Parathyroid adenoma (tissue), 2 donors: ENCODE measurements around the gene PCSK5.

Experiments
- H2AFZ ChIP-seq: fragments of 300-600 bp; sonication (generic); one replicate; pipeline ENCODE4 v1.7.0; 2017; ENCODE audit warnings: antibody characterized with exemption, mild to moderate bottlenecking
- H3K27ac ChIP-seq: fragments of 300-600 bp; sonication (generic); one replicate; pipeline ENCODE4 v1.7.0; 2017
- H3K27me3 ChIP-seq: fragments of 300-600 bp; sonication (generic); one replicate; pipeline ENCODE4 v1.7.0; 2017; ENCODE audit warnings: low read length; ENCODE audit not compliant: control insufficient read depth, insufficient read depth
- H3K36me3 ChIP-seq: fragments of 300-600 bp; sonication (generic); one replicate; pipeline ENCODE4 v1.7.0; 2017; ENCODE audit warnings: low read length; ENCODE audit not compliant: control insufficient read depth, insufficient read depth
- H3K4me1 ChIP-seq: fragments of 300-600 bp; sonication (generic); one replicate; pipeline ENCODE4 v1.7.0; 2017; ENCODE audit warnings: control low read depth
- H3K4me2 ChIP-seq: fragments of 300-600 bp; sonication (generic); one replicate; pipeline ENCODE4 v1.7.0; 2017; ENCODE audit warnings: low read length
- H3K4me3 ChIP-seq: fragments of 300-600 bp; sonication (generic); one replicate; pipeline ENCODE4 v1.7.0; 2017; ENCODE audit warnings: low read depth, low read length
- H3K79me2 ChIP-seq: fragments of 300-600 bp; sonication (generic); one replicate; pipeline ENCODE4 v1.7.0; 2017; ENCODE audit warnings: control low read depth
- H3K9ac ChIP-seq: fragments of 300-600 bp; sonication (generic); one replicate; pipeline ENCODE4 v1.7.0; 2017; ENCODE audit warnings: mild to moderate bottlenecking
- H3K9me3 ChIP-seq: fragments of 300-600 bp; sonication (generic); one replicate; pipeline ENCODE4 v1.7.0; 2017; ENCODE audit warnings: low read length; ENCODE audit not compliant: control insufficient read depth
- TF ChIP-seq, protein P1 (sequence below): fragments of 300-600 bp; sonication (generic); IDR thresholded peaks from one replicate; pipeline ENCODE4 v1.7.0; 2017; ENCODE audit warnings: antibody characterized with exemption, mild to moderate bottlenecking
- donor health status: primary hyperparathyroidism.

The PCSK5 gene

DNA sequence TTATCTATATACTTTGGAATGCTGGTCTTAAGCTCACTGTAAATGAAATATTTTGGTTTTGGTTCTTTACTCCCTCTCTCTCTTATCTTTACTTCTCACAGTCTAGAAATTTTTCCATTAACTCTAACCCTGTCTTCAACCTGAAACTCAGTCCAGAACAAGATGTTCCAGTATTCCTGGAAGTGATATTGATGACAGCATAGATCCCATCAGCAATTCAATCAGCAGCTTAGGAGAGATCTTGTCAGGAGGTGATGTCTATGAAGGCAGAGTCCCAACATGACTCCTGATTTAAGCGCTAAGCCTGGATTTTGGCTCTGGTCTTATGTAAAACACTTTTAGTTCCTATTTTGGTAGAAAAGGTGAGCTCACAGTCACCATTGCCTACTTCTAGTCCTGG is 451.1 kb downstream of the PCSK5 start:
- no peak overlapping the region for H2AFZ ChIP-seq
- no peaks in the 10 kb centered on the region for H3K27me3 ChIP-seq
- no peak overlapping the region for H3K27ac ChIP-seq
- TF ChIP-seq, protein P1, sequence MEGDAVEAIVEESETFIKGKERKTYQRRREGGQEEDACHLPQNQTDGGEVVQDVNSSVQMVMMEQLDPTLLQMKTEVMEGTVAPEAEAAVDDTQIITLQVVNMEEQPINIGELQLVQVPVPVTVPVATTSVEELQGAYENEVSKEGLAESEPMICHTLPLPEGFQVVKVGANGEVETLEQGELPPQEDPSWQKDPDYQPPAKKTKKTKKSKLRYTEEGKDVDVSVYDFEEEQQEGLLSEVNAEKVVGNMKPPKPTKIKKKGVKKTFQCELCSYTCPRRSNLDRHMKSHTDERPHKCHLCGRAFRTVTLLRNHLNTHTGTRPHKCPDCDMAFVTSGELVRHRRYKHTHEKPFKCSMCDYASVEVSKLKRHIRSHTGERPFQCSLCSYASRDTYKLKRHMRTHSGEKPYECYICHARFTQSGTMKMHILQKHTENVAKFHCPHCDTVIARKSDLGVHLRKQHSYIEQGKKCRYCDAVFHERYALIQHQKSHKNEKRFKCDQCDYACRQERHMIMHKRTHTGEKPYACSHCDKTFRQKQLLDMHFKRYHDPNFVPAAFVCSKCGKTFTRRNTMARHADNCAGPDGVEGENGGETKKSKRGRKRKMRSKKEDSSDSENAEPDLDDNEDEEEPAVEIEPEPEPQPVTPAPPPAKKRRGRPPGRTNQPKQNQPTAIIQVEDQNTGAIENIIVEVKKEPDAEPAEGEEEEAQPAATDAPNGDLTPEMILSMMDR: no peak
- H3K9me3 ChIP-seq: no peaks in the 10 kb centered on the region
- no peaks in the 10 kb centered on the region for H3K4me1 ChIP-seq
- H3K4me2 ChIP-seq: no peak overlapping the region
- no peaks in the 10 kb centered on the region for H3K36me3 ChIP-seq
- no peak overlapping the region for H3K4me3 ChIP-seq
- no peak overlapping the region for H3K9ac ChIP-seq
- H3K79me2 ChIP-seq: no peaks in the 10 kb centered on the region

DNA sequence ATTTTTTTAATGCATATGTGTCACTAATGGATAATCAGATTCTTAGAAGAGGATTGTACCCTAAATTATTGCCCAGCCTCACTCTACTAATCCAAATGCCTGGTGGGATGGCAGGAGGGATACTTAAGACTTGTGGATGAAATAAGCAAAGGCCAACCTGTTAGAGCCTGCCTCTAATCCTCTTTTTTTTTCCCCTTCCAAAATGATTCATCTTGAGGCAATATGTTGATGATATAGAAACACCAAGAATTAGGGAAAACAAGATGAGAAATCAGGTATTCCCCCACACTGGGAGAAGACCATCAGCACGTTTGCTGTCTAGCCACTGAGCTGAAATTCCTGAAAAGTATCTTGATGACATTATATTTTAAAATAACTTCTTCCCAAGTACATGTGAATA is 451.7 kb downstream of the PCSK5 start:
- H3K4me3 ChIP-seq: no peak overlapping the region
- no peaks in the 10 kb centered on the region for H3K79me2 ChIP-seq
- no peaks in the 10 kb centered on the region for H3K27me3 ChIP-seq
- H3K4me2 ChIP-seq: no peak overlapping the region
- no peak overlapping the region for H2AFZ ChIP-seq
- no peaks in the 10 kb centered on the region for H3K36me3 ChIP-seq
- no peaks in the 10 kb centered on the region for H3K4me1 ChIP-seq
- H3K27ac ChIP-seq: no peak overlapping the region
- H3K9ac ChIP-seq: no peak overlapping the region
- TF ChIP-seq, protein P1: no peak
- no peaks in the 10 kb centered on the region for H3K9me3 ChIP-seq

DNA sequence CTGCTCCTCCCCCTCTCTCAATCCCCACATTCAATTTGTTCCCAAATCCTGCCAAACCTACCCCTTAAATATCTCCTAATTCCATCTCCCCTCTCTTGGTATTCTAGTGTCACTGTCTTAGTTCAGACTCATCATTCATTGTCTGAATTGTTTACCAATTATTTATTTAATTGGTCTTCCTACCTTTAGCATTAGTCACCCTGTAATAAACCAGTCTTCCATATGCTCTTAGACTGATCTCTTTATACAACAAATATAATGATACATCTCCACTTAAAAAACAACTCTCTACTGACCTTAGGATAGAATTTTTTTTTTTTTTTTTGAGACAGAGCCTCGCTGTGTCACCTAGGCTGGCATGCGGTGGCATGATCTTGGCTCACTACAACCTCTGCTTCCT is 452.4 kb downstream of the PCSK5 start:
- TF ChIP-seq, protein P1: no peak

DNA sequence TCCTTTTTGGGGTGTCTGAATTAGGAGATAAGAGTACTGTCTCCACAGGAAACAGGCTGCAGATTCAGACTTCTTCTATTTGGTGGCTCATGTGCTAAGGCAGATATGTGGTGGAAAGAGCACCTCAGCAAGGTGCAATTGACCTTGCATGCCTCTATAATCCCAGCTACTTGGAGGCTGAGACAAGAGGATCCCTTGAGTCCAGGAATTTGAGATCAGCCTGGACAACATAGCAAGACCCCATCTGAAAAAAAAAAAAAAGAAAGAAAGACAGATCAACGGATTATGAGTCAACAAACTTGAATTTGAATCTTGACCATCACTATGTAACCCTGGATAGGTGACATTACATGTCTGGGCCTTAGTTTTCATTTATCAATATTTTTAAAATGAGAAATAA is 459.4 kb downstream of the PCSK5 start:
- H3K9ac ChIP-seq: no peak overlapping the region
- no peaks in the 10 kb centered on the region for H3K4me1 ChIP-seq
- no peak overlapping the region for H3K4me2 ChIP-seq
- no peak overlapping the region for H3K4me3 ChIP-seq
- TF ChIP-seq, protein P1: no peak
- H3K27ac ChIP-seq: no peak overlapping the region
- no peaks in the 10 kb centered on the region for H3K36me3 ChIP-seq
- H3K27me3 ChIP-seq: no peaks in the 10 kb centered on the region
- no peaks in the 10 kb centered on the region for H3K9me3 ChIP-seq
- no peaks in the 10 kb centered on the region for H3K79me2 ChIP-seq
- no peak overlapping the region for H2AFZ ChIP-seq

More for the DNA sequence above, 452.4 kb downstream of the PCSK5 start:
- Histone ChIP-seq H2AFZ (no peak overlapping the region), H3K4me1 (no peaks in the 10 kb centered on the region), H3K79me2 (no peaks in the 10 kb centered on the region), H3K4me2 (no peak overlapping the region), H3K9ac (no peak overlapping the region), H3K36me3 (no peaks in the 10 kb centered on the region), H3K9me3 (no peaks in the 10 kb centered on the region), H3K4me3 (no peak overlapping the region), H3K27ac (no peak overlapping the region), H3K27me3 (no peaks in the 10 kb centered on the region)

DNA sequence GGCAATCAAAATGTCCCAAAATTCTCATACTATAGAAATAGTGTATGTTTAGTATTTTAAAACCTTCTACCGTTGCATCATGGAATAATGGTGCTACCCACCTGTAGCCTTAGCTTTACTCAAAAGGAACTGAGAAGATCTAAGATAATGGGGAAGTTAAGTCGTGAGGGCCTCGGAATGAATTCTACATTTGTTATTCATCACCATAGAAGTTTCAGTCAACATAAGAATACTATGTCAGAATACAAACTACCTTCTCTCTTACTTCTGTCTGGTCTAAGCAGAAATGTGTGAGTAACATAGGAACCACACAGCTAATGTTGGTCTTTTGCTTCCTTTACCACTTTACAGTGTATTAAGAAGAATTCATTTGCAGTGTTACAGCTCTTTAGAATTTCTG is 460.5 kb downstream of the PCSK5 start:
- no peaks in the 10 kb centered on the region for H3K27me3 ChIP-seq
- H3K79me2 ChIP-seq: no peaks in the 10 kb centered on the region
- H3K4me1 ChIP-seq: no peaks in the 10 kb centered on the region
- no peak overlapping the region for H3K27ac ChIP-seq
- H3K9ac ChIP-seq: no peak overlapping the region
- no peak overlapping the region for H3K4me2 ChIP-seq
- H3K36me3 ChIP-seq: no peaks in the 10 kb centered on the region
- H3K4me3 ChIP-seq: no peak overlapping the region
- no peaks in the 10 kb centered on the region for H3K9me3 ChIP-seq
- TF ChIP-seq, protein P1: no peak
- no peak overlapping the region for H2AFZ ChIP-seq
